ENCODE data around the gene ACOT7.

The ACOT7 gene

DNA sequence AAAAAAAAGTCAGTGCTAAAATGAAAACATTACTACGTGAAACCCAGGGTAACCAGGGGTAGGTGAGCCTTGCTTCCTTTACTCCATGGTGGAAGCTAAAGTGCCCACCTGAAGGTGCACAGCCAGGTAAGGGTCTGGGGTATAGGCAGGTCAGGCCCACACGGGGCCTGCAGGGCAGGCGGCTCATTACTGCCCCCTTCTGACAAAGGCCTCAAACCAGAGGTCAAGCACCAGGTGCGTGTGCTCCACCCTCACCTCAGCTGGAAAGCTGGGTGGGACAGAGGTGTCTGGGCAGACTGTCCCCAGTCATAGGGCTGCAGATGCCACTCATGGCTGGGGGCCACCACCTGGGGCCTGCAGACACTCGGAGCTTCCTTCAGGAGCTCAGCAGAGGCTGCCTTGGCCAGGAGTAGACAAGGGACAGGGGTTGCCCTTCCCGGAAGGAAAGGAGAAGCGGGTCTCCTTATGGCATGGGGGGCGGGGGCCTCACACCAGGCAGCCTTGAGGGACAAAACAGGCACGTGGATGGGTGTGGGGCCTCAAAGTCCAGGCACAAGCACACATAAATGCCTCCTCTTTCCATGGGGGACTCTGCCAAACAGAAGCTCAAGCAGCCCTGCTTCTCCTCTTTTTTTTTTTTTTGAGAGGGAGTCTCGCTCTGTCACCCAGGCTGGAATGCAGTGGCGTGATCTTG lies 36.2 kb downstream of the ACOT7 start:
- Histone ChIP-seq H3F3A (ENCODE audit: insufficient read depth, low read length) (no peaks in the 10 kb centered on the region), H3K4me2 (ENCODE audit: low read length) (no peak overlapping the region), H3K79me2 (ENCODE audit: insufficient read depth, low read length) (no peaks in the 10 kb centered on the region), H3K27ac (ENCODE audit: low read depth, low read length, poor library complexity, severe bottlenecking) (no peak overlapping the region), H3K27me3 (ENCODE audit: insufficient read depth, low read length) (no peaks in the 10 kb centered on the region), H3K9ac (ENCODE audit: low read length) (no peak overlapping the region), H4K20me1 (ENCODE audit: insufficient read depth, low read length) (no peaks in the 10 kb centered on the region), H3K9me2 (ENCODE audit: low read depth, low read length) (no peaks in the 10 kb centered on the region), H3K4me3 (ENCODE audit: low read depth, low read length, poor library complexity, severe bottlenecking) (no peak overlapping the region), H3K36me3 (ENCODE audit: insufficient read depth, low read length) (no peaks in the 10 kb centered on the region; the same call in 1 of the 2 replicates), H3K9me3 (ENCODE audit: low read length) (no peaks in the 10 kb centered on the region), H3K4me1 (ENCODE audit: insufficient read depth, low read length, severe bottlenecking) (peaks cover 6% of the 10 kb centered on the region), H2AFZ (ENCODE audit: low read length) (no peak overlapping the region)
- TF ChIP-seq EZH2 (IDR thresholded peaks at IDR 0.05; ENCODE audit: borderline replicate concordance, low read length) = no peak
- TF ChIP-seq, protein P1, sequence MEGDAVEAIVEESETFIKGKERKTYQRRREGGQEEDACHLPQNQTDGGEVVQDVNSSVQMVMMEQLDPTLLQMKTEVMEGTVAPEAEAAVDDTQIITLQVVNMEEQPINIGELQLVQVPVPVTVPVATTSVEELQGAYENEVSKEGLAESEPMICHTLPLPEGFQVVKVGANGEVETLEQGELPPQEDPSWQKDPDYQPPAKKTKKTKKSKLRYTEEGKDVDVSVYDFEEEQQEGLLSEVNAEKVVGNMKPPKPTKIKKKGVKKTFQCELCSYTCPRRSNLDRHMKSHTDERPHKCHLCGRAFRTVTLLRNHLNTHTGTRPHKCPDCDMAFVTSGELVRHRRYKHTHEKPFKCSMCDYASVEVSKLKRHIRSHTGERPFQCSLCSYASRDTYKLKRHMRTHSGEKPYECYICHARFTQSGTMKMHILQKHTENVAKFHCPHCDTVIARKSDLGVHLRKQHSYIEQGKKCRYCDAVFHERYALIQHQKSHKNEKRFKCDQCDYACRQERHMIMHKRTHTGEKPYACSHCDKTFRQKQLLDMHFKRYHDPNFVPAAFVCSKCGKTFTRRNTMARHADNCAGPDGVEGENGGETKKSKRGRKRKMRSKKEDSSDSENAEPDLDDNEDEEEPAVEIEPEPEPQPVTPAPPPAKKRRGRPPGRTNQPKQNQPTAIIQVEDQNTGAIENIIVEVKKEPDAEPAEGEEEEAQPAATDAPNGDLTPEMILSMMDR (IDR thresholded peaks at IDR 0.05; ENCODE audit: low read length) = peak; percentile 55

DNA sequence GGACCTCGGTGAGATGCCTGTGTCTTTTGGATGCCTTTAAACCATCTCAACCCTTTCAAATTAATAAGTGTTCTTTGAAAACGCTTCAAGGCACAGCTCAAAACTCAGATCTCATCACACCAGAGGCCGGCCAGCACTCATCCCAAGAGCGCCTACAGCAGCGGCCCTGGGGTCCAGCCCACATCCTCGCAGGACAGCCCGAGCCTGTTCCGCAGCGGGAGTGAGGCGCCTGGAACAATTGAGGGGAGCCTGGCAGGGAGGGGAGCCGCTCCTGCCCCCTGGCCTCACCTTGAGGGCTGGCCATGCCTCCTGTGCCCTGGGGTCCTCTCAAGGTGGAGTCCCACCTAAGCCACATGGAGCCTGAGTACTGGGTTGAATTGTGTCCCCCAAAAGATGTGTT lies 37.9 kb downstream of the ACOT7 start:
- Histone ChIP-seq H3K27ac (ENCODE audit: low read depth, low read length, poor library complexity, severe bottlenecking) (no peak overlapping the region), H2AFZ (ENCODE audit: low read length) (no peak overlapping the region), H3K36me3 (ENCODE audit: insufficient read depth, low read length) (no peaks in the 10 kb centered on the region; the same call in 1 of the 2 replicates), H3K4me1 (ENCODE audit: insufficient read depth, low read length, severe bottlenecking) (peaks cover 6% of the 10 kb centered on the region), H3K9me2 (ENCODE audit: low read depth, low read length) (no peaks in the 10 kb centered on the region), H3K79me2 (ENCODE audit: insufficient read depth, low read length) (no peaks in the 10 kb centered on the region), H4K20me1 (ENCODE audit: insufficient read depth, low read length) (no peaks in the 10 kb centered on the region), H3K4me2 (ENCODE audit: low read length) (no peak overlapping the region), H3K27me3 (ENCODE audit: insufficient read depth, low read length) (no peaks in the 10 kb centered on the region), H3K4me3 (ENCODE audit: low read depth, low read length, poor library complexity, severe bottlenecking) (no peak overlapping the region), H3K9me3 (ENCODE audit: low read length) (no peaks in the 10 kb centered on the region), H3K9ac (ENCODE audit: low read length) (no peak overlapping the region), H3F3A (ENCODE audit: insufficient read depth, low read length) (no peaks in the 10 kb centered on the region)
- TF ChIP-seq, protein P1 (IDR thresholded peaks at IDR 0.05; ENCODE audit: low read length) = no peak

DNA sequence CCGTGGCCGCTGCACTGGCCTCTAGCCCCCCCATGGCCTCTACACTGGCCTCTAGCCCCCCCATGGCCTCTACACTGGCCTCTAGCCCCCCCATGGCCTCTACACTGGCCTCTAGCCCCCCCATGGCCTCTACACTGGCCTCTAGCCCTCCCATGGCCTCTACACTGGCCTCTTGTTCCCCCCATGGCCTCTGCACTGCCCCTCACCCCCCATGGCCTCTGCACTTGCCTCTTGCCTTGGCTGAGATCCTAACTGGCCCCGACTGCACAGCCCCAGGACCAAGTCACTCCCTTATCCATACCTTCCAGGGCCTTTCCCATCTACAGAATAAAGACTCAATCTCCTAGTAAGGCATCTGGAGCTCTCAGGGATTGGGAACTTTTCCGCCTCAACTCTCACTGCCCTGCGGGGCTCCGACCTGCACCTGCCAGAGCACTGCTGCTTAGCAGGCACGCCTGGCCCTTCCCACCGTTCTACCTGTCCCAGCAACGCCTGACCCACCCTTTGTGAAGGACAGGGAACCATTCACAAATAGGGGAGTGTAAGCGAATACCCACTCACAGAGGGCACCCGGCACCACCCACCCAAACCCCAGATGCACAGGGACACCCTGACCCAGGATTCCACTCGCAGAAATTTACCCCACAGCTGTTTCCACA lies 38.8 kb downstream of the ACOT7 start:
- Histone ChIP-seq H3K4me1 (ENCODE audit: insufficient read depth, low read length, severe bottlenecking) (peaks cover 4% of the 10 kb centered on the region), H3K27me3 (ENCODE audit: insufficient read depth, low read length) (no peaks in the 10 kb centered on the region), H3K36me3 (ENCODE audit: insufficient read depth, low read length) (no peaks in the 10 kb centered on the region), H3K9ac (ENCODE audit: low read length) (no peak overlapping the region), H3K9me3 (ENCODE audit: low read length) (no peaks in the 10 kb centered on the region), H3K27ac (ENCODE audit: low read depth, low read length, poor library complexity, severe bottlenecking) (no peak overlapping the region), H2AFZ (ENCODE audit: low read length) (no peak overlapping the region), H3K4me3 (ENCODE audit: low read depth, low read length, poor library complexity, severe bottlenecking) (no peak overlapping the region), H3K79me2 (ENCODE audit: insufficient read depth, low read length) (no peaks in the 10 kb centered on the region), H3F3A (ENCODE audit: insufficient read depth, low read length) (no peaks in the 10 kb centered on the region), H3K9me2 (ENCODE audit: low read depth, low read length) (no peaks in the 10 kb centered on the region), H4K20me1 (ENCODE audit: insufficient read depth, low read length) (no peaks in the 10 kb centered on the region), H3K4me2 (ENCODE audit: low read length) (no peak overlapping the region)
- TF ChIP-seq, protein P1 (IDR thresholded peaks at IDR 0.05; ENCODE audit: low read length) = no peak
- TF ChIP-seq EZH2 (IDR thresholded peaks at IDR 0.05; ENCODE audit: borderline replicate concordance, low read length) = no peak
